Muscle of back (tissue), 11 donors: ENCODE measurements around the gene KLHL9. TPM values are rescaled to one million over a fixed set of nuclear protein-coding genes. Genes with fewer than 3 reads are reported as not detected.

Experiments
- DNase-seq, 3 donors: peaks; one replicate each; pipeline versions ENCODE4 v3.0.0 to v3.0.0-alpha.2; 2013
- polyA plus RNA-seq, 10 donors: library from polyadenylated mRNA; unstranded; fragments of 120-200 nt; gene quantifications; one replicate each; pipeline ENCODE4 v1.2.1, GENCODE V29; 2013; ENCODE audit not compliant: insufficient read length in 10 of 10

Gene KLHL9
- polyA plus RNA-seq, 10 donors, result 21.1 to 29.9 (median 25.3) TPM

DNA sequence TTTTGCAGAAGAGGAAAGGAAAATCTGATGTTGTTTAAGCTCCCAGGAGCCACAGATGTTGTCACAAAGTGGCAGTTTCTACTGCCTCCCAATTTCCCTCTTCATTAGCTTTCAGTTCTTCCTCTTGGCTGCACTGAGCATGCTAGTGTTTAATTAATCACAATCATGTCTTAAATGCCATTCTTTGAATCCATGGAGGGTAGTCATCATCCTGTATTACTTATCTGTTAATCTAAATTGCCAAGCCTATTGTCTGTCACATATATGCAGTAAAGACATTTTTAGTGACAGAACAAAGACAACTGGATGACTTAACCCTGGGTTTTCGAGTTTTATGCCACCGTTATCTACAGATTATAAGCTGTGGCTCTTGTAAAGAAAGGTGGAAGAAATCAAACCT, 14.7 kb downstream of the KLHL9 start:
- no peak for DNase-seq

DNA sequence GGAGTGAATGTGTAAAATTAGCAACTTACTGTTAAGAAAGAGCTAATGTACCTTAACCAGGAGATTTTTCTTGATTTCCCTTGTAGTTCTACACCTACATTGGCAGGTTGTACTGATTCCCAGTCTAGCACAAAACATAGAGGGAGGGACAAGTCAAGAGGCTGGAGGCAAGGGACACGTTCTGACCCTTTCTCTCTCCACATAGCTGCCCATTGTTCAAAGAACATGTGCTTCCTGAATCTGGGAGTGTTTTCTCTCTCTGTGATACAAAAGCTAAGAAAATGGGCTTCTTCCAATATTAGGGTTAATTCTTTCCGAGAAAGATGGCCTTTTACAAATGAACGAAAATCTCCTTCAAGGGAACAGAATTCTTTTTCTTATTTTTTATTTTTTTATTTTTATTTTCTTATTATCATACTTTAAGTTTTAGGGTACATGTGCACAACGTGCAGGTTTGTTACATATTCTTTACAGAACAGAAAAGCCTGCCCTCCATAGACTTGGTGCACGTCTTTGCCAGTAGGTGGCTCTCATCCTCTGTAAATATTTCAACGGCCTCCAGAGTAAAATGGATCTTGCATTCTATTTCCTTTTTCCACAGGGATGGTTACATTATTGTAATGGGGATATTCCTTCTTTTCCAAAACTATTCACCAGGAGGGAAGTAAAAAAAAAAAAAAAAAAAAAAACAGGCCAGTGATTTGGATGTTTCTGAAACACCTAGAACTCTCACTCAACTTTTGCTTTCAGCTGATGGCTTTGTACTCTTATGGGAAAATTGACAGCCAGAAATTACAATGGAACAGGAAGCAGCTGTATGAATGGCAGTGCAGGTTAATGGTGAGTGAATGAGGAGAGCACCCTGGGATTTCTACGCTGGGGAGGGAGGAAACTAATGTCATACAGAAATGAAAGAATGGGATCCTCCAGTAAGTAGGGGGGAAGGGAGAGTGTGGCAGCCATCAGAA, 17.0 kb downstream of the KLHL9 start:
- peak; percentile 25 to 61 (median 42) for DNase-seq

DNA sequence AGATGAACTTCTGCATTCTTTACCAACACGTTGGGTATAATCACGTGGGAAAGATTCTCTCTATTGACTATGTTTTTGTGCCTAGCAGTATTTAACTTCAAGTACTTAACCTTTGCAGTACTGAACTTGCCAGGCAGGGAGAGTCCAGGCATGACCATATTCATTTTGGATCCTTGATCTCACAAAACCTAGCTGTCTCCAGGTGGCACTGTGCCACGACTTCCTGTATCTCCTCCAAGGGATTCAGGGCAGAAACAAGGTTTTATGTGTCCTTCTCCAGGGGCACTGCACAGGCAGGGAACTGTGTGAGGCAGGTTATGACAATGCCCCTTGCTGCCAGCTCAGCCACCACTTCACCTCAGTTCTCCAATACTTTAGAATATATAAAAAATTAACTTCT, 18.3 kb downstream of the KLHL9 start:
- DNase-seq, result no peak

DNA sequence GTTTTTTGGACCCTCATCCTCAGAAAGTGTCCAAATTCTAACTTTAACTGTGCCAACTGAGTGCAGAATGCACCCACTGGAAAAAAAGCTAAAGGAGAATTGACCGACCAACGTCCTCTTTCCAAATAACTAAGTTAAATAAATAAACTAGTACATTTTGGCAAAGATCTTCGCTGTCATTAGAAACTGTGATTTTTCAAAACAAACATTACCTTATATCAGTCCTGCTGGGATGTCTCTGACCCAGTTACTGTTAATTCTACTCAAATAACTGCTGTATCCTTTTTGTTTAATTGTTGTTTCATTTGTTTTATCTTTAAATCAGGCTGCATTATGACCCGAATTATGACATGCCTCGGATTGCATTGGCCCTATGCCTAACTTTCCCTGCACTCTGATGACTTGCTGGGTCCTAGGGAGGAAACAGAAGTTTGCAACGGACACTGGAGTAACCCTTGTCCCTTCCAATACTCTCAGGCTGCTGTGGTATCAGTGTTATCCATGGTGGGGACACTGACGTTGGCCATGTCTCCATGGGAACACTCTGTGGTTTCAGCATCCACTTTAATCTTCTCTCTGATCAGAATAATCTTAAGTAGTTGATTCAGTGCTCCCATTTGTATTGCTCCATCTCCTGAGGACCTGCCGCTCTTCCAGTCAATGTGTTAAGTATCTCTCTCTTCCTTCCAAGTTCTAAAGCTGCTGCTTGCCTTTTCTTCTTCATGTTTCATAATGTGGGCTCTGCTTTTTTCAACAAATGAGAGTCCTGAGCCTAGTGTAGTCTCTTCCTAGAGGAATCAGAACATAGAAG, 19.0 kb downstream of the KLHL9 start:
- peak in 1 of 3 donors; percentile 12 for DNase-seq

DNA sequence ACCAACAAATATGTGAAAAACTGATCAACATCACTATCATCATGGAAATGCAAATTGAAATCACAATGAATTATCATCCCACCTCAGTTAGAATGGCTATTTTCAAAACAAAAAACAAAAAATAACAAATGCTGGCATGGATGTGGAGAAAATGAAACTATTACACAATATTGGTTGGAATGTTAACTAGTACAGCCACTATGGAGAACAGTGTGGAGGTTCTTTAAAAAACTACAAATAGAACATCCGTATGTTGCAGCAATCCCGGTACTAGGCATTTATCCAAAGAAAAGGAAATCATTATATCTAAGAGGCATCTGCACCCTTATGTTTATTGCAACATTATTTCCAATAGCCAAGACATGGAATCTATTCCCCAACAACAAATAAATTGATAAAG, 21.1 kb downstream of the KLHL9 start:
- no peak for DNase-seq

DNA sequence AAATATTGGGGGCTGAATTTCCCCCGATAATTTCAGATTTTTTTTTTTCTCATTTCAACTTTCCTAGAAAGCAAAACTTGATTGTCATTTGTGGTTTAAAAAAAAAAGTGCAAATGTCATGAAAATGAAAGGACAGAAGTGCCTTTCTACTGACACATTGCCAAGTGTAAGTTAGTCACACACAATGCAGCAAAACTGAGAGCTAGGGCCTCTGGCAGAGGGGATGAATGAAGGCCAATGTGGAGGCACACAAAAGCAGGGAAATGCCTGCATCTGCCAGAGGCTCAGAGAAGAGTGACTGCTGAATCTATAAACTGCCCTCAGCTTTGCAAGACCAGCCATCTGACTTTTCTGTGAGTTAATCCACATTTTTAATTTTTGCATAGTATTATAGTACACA, 23.3 kb downstream of the KLHL9 start:
- DNase-seq, result no peak

DNA sequence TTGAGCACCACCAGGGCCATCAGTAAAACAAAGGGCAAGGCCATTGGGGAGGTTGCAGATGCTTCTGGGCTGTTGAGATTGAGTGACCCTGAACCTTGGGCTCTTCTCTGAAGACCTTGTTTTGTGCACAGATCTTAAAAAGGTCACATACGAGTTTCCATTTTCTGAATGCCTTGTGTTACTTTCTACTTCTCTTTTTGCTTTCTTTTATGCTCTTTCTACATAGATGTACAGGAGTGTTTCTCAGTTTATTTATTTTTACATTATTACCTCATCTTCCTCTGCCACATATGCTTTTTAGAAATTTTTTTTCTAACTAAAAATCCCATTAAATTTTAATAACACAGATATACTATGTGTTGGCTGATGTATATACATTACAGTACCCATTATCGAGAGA, 30.0 kb downstream of the KLHL9 start, which contains the start of gene IFNA5:
TSS of gene IFNA5 (minus strand) at position 101 of the 400 bp plus-strand sequence. CDS start at position 44, 57 bp downstream.
- DNase-seq, result no peak

DNA sequence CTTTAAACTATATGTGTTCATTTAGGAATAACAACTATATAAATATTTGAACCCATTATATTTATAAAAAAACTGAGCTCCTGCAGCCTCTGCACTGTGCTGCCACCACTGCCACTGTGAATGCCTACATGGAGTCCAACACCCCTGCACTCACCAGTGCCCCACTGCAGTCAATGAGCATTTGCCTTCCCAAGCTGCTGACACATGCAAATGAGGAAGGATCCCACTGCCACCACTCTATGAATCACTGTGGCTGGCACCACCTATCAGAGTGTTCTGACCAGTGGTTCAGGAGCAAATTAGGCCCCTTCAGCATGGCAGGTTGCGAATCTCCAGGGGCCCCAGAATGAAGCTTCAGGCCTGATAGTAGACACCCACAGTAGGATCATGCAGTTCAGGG, 39.2 kb downstream of the KLHL9 start:
- no peak for DNase-seq

DNA sequence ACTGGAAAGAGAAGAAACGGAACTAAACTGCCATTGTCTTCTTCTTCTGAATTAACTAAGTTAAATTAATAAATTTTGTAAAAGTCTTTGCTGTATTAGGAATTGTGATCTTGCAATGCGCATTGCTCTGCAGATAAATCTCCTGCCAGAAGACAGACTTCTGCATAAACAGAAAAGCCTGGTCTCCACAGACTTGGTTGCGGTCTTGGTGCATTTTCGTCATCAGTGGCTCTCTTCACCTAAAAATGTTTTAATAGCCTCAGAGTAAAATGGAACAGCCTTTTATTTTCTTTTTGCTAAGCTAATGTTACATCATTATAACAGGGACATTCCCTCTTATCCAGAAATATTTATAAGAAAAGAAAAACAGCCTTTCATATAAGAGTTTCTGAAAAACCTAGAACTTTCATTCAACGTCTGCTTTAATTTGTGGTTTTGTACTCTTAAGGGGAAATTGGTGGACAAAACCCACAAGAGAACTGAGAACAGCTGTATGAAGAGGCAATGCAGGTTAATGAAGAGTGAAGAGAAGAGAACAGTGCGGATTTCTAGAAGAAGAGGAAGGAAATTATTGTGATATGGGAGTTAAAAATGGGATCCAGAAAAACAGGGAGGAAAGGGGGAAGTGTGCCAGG, 40.2 kb downstream of the KLHL9 start:
- DNase-seq, result no peak

DNA sequence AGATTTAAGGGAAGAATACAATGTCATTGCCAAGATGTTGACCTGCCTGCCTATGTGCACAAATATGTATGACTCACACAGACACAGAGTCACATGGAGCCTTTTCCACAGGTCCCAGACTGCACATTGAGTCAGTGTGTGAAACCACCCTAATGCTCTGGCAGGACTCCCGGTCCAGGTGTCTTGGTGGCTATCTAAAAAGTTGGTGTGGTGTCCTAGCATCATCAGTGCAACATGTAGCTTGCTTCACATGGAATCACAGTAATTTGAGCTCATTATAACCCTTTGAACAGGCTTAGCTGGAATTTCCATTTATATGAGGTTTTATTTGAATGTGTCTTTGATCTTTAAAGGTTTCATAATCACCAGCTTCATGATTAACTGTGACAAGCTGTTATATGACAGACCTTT, 40.8 kb downstream of the KLHL9 start:
- DNase-seq, result no peak

DNA sequence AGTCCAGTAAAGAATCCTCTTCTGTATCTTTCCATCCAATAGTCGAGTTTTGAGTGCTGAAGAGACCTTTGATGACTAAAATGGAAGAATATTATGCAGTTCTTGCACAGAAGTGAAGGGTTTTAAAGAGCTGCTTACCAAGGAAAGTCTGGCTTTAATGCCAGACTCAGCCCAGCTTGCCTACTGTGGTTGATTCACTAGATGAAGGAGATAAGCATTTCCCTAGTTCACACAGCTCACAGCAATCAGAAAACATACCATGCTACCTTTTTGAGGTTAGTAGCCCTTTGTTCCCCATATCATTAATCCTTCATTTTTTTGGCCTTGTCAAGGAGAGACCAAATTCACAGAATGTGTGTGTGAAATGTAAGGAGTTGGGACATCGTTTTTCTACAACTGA, 45.4 kb downstream of the KLHL9 start:
- DNase-seq, result no peak

DNA sequence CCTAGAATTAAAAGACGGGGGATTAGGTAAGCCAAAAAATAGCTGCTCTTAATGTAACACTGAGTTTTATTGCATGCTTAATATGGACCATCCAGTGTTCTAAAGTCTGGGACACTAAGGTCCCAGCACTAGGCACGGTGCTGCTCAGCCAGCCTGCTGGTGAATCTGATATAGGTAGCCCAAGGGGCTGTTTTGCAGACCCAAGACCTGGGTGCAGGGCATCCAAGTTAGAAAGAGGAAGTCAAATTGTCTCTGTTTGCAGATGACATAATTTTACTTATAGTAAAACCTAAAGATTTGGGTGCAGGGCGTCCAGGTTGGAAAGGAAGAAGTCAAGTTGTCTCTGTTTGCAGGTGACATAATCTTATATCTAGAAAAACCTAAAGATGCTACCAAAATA, 47.9 kb downstream of the KLHL9 start:
- DNase-seq, result no peak

DNA sequence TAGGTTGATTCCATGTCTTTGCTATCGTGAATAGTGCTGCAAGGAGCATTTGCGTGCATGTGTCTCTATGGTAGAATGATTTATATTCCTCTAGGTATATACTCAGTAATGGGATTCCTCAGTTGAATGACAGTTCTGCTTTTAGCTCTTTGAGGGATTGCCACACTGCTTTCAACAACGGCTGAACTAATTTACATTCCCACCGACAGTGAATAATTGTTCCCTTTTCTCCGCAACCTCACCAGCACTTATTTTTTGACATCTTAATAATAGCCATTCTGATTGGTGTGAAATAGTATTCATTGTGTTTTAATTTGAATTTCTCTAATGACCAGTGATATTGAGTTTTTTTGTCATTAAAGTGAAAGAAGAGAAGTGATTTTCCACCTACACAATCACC, 48.5 kb downstream of the KLHL9 start:
- no peak for DNase-seq

DNA sequence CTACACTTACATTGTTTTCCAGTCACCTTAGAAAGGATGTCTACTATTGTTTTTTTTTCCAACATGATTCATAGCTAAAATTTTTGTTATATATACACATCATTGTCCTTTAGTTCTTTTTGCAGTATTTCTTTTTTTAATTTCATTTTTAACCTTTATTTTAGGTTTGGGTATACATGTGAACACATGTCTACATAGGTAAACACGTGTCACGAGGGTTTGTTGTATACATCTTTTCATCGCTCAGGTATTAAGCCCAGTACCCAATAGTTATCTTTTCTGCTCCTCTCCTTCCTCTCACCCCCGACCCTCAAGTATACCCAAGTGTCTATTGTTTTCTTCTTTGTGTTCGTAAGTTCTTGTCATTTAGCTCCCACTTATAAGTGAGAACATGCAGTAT, 49.1 kb downstream of the KLHL9 start:
- no peak for DNase-seq

DNA sequence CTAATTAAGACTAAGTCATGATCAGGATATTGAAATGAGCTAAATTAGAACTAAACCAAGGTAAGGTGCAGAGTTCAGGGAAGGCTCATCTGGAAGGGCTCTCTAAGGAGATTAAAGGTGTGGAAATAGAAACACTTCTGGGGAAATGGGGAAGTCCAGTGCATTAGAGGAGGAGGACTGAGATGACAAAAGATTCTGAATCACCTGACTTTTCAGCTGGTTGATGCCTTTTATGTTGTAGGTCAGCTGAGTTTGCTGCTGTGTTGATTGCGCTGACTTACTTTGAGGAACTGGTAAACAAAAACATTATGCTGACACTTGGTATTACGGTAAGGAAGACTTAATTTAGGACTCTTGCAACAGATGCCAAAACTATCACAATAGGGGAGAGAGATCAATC, 53.9 kb downstream of the KLHL9 start:
- DNase-seq, result no peak

Other genes with a start within 250 kb of the KLHL9 start
- gene IFNW1, start 193.6 kb downstream of the KLHL9 start, polyA plus RNA-seq, result not detected
- gene IFNA21, start 168.7 kb downstream of the KLHL9 start, polyA plus RNA-seq, result not detected
- gene IFNA4, start 147.8 kb downstream of the KLHL9 start, polyA plus RNA-seq, result not detected
- not detected for gene IFNA7, start 133.2 kb downstream of the KLHL9 start, polyA plus RNA-seq
- not detected for gene IFNA10, start 128.3 kb downstream of the KLHL9 start, polyA plus RNA-seq
- not detected for gene IFNA16, start 118.1 kb downstream of the KLHL9 start, polyA plus RNA-seq
- not detected for gene IFNA17, start 107.2 kb downstream of the KLHL9 start, polyA plus RNA-seq
- gene IFNA14, start 95.4 kb downstream of the KLHL9 start, polyA plus RNA-seq, result not detected
- not detected for gene IFNA5, start 30.1 kb downstream of the KLHL9 start, polyA plus RNA-seq
- not detected for gene IFNA6, start 15.5 kb upstream of the KLHL9 start, polyA plus RNA-seq
- gene IFNA13, start 32.7 kb upstream of the KLHL9 start, polyA plus RNA-seq, result not detected
- gene IFNA2, start 50.0 kb upstream of the KLHL9 start, polyA plus RNA-seq, result not detected
- gene IFNA8, start 73.7 kb upstream of the KLHL9 start, polyA plus RNA-seq, result not detected
- not detected for gene IFNA1, start 105.0 kb upstream of the KLHL9 start, polyA plus RNA-seq
- not detected for gene IFNE, start 146.9 kb upstream of the KLHL9 start, polyA plus RNA-seq